Astrocyte of the spinal cord (primary cell): ENCODE results near the gene GATC.
"Not testable (repeated sequence)": the region's sequence is repeated elsewhere in the genome, so short reads cannot be mapped to it uniquely, and the experiment has no call there.

Experiments
- DNase-seq: peaks from one replicate; pipeline ENCODE4 v3.0.0; 2011; ENCODE audit warnings: low read depth, low spot score
- H3K4me3 ChIP-seq: 2 replicates; pipeline ENCODE4 v1.5.1; 2011; ENCODE audit warnings: low read depth, mild to moderate bottlenecking, low read length, moderate library complexity
- in situ Hi-C: cut with HindIII; loops from 2 replicates; pipeline ENCODE4 v1.10.0; 2017; ENCODE audit warnings: low sequenced_read_pairs
- TF ChIP-seq, protein P1 (sequence below): IDR thresholded peaks from 2 replicates; pipeline ENCODE4 v1.5.1; 2012; ENCODE audit warnings: low read depth, mild to moderate bottlenecking, low read length, inconsistent platforms

Gene GATC

DNA sequence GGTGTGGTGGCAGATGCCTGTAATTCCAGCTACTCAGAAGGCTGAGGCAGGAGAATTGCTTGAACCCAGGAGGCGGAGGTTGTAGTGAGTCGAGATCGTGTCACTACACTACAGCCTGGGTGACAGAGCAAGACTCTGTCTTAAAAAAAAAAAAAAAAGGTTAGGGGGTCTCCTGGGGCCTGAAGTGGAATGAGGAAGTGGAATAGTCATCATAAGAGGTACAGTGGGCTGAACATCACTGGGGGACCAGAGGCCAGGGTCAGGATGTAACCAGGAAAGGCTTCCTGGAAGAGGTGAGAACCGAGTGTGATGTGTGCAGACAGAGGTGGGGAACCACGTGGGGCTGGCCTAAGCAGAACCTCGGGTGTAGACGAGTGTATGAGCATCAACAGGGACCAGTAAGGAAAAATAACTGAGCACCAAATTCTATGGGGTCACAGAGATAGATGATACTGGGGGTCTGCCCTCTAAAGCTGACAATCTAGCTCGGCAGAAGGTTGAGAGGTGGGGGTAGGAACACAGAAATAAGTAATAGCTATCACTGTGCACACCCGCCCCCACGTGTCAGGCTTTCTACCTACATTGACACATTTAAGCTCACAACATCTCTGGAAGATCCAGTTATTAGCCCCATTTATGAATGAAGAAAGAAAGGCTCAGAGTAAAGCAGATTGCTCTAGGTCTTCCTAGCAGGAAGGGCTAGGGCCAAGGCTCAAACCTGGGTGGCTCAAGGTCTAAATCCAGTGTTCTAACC, 13.3 kb upstream of the GATC start:
- H3K4me3 ChIP-seq: no peak overlapping the region
- TF ChIP-seq, protein P1, sequence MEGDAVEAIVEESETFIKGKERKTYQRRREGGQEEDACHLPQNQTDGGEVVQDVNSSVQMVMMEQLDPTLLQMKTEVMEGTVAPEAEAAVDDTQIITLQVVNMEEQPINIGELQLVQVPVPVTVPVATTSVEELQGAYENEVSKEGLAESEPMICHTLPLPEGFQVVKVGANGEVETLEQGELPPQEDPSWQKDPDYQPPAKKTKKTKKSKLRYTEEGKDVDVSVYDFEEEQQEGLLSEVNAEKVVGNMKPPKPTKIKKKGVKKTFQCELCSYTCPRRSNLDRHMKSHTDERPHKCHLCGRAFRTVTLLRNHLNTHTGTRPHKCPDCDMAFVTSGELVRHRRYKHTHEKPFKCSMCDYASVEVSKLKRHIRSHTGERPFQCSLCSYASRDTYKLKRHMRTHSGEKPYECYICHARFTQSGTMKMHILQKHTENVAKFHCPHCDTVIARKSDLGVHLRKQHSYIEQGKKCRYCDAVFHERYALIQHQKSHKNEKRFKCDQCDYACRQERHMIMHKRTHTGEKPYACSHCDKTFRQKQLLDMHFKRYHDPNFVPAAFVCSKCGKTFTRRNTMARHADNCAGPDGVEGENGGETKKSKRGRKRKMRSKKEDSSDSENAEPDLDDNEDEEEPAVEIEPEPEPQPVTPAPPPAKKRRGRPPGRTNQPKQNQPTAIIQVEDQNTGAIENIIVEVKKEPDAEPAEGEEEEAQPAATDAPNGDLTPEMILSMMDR: no peak

GRCh38 chr12:120437735-120438494, 8.3 kb upstream of the GATC start, which contains the start of gene COX6A1:
Gene COX6A1 (plus strand): TSS chr12:120438113. CDS start chr12:120438127, 14 bp downstream.
- H3K4me3 ChIP-seq: peak within 1 kb of the TSS; percentile 89
- in situ Hi-C loops: no loop called here
- DNase-seq: peak; percentile 97
- TF ChIP-seq, protein P1: no peak

More for the DNA sequence above, 13.3 kb upstream of the GATC start:
- in situ Hi-C loops: no loop called here
- no peak for DNase-seq

- TF ChIP-seq, protein P1: no peak
- H3K4me3 ChIP-seq: peak overlapping the region; percentile 89
- in situ Hi-C loops: no loop called here
- DNase-seq: no peak
These were observed 7.6 kb upstream of the GATC start for GRCh38 chr12:120438495-120439198.

DNA sequence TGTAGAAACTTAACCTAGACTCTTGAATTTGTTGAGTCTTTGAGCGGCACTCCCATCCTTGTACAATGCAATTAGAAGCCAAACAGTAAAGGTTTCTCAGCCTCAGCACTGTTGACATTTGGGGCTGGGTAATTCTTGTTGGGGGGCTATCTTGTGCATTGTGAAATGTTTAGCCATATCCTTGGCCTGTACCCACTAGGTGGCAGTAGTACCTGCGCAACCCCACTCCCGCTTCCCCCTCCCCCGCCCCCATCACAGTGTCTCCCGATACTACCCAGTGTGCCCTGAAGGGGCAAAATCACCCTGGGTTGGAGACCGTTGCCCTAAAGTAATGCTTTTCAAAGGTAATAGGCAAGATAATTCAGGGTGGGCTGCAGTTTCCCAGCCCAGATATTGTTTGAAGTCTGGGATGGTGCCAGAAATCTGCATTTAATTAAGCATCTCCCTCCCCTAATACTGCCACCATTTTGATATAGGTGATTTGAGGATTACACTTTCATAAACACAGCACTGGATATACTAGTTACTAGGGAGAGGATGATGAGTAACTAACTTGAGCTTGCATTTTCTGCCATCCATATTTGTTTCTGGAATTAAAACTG, 6.5 kb upstream of the GATC start:
- TF ChIP-seq, protein P1: peak; percentile 65
- in situ Hi-C loops: no loop called here
- H3K4me3 ChIP-seq: no peak overlapping the region
- peak; percentile 54 for DNase-seq

- in situ Hi-C loops: no loop called here
- DNase-seq: no peak
- no peak overlapping the region for H3K4me3 ChIP-seq
- TF ChIP-seq, protein P1: no peak
These were observed 1.6 kb upstream of the GATC start for GRCh38 chr12:120444676-120445075.

- H3K4me3 ChIP-seq: peak overlapping the region; percentile 98
- in situ Hi-C loops, DNase-seq: not testable (repeated sequence)
These were observed 567 bp downstream of the GATC start for GRCh38 chr12:120446844-120447178.
